ENCODE measurements around the gene ATG4C. TPM values are rescaled to one million over a fixed set of nuclear protein-coding genes. Genes with fewer than 3 reads are reported as not detected.
A peak's percentile ranks its signal among the peaks of the same experiment; 100 is the strongest.

Gene ATG4C
- total and polyA plus RNA-seq, 2 of the 4 experiments (the other 2 are of a cell fraction) = 4.7 to 7.2 TPM

DNA sequence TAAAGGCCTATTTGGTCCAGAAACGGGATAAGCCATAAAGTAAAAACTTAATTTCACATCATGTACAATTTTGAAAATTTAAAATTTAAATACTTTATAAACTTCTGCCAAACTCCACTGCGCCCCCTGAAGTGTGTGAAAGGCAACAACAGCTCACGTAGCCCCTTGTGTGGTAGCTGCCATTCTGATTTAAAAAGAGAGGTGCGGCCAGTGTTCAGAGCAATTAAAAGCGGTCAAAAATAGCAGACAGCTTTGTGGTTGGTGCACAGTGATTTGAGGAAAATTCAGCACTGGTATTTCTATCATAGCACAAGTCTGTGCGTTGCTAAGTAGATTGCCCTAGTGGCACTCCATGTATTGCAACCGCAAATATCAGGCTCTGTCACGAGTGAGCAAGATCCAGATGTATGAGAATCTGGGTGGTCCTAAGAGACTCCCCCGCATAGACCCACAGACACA is 122.5 kb downstream of the ATG4C start:
- dilution Hi-C loops (cut with HindIII; ENCODE audit: low sequenced_read_pairs, unreplicated experiment) = no loop called here
- Histone ChIP-seq H3K4me2 (ENCODE audit: low read depth, low read length) (no peak overlapping the region), H4K5ac (ENCODE audit: low read depth, low read length) (no peak overlapping the region), H3K4me3 (ENCODE audit: insufficient read depth, low read depth, low read length) (no peak overlapping the region), H3K9me1 (ENCODE audit: insufficient read depth, low read length) (no peaks in the 10 kb centered on the region), H3K56ac (ENCODE audit: extremely low read depth, insufficient read depth, low read length) (no peak overlapping the region), H4K91ac (ENCODE audit: insufficient read depth, low read depth, low read length) (no peak overlapping the region), H2AK5ac (ENCODE audit: low read depth, low read length) (no peak overlapping the region), H2BK120ac (ENCODE audit: low read depth, low read length) (no peak overlapping the region), H2BK15ac (ENCODE audit: low read depth, low read length) (no peak overlapping the region), H2AK9ac (replicated peaks; ENCODE audit: low read depth, low read length, poor library complexity) (no peak overlapping the region), H3K4ac (ENCODE audit: low read depth, low read length) (no peak overlapping the region), H3K79me1 (ENCODE audit: low read depth in 1 of 2, low read length in 2 of 2) (no peaks in the 10 kb centered on the region), H2BK20ac (ENCODE audit: low read depth, low read length) (no peak overlapping the region), H4K8ac (ENCODE audit: low read depth in 2 of 2, low read length in 2 of 2) (no peak overlapping the region), H3K36me3 (ENCODE audit: control insufficient read depth, insufficient read depth, low read length) (no peaks in the 10 kb centered on the region), H3K4me1 (ENCODE audit: control insufficient read depth, insufficient read depth, low read length) (no peaks in the 10 kb centered on the region), H3K18ac (ENCODE audit: low read depth, low read length) (no peak overlapping the region), H3K27me3 (ENCODE audit: control insufficient read depth, insufficient read depth, low read length) (peaks cover 4% of the 10 kb centered on the region), H3K9ac (ENCODE audit: low read depth, low read length) (no peak overlapping the region), H3K27ac (ENCODE audit: insufficient read depth, low read length) (no peak overlapping the region), H3K23ac (ENCODE audit: low read depth, low read length) (no peak overlapping the region), H2BK5ac (ENCODE audit: low read depth, low read length, poor library complexity, severe bottlenecking) (no peak overlapping the region), H4K20me1 (ENCODE audit: insufficient read depth, low read length) (no peaks in the 10 kb centered on the region), H3K9me3 (ENCODE audit: control insufficient read depth, insufficient read depth, low read length) (no peaks in the 10 kb centered on the region), H3K14ac (replicated peaks; ENCODE audit: low read depth, low read length) (no peak overlapping the region), H2AFZ (replicated peaks; ENCODE audit: low read length, poor library complexity) (peak overlapping the region; percentile 40)
- DNase-seq (peak; percentile 11), ATAC-seq (ENCODE audit: low read depth) (peak; percentile 21; the same call in 1 of the 2 replicates)
- intact Hi-C loops (cut with micrococcal nuclease) = loop anchor here (1.0 kb wide), 1 partner anchor 65 kb away; no protein-coding TSS in a partner anchor
- CTCF ChIA-PET = interaction anchor here (0.7 to 2.8 kb wide), 8 partner anchors 11 to 65 kb away, joined by 3 to 8 read pairs (median 4); no protein-coding TSS in a partner anchor
- POLR2A ChIA-PET (ENCODE audit: unreplicated experiment) = no interaction called here
- TF ChIP-seq RCOR1 (IDR thresholded peaks at IDR 0.05; ENCODE audit: insufficient replicate concordance, low read length) (no peak), SMC3 (IDR thresholded peaks at IDR 0.05; ENCODE audit: low read depth, low read length) (peak; percentile 30; the same call in 1 of the 2 replicates)
- TF ChIP-seq, protein P1, sequence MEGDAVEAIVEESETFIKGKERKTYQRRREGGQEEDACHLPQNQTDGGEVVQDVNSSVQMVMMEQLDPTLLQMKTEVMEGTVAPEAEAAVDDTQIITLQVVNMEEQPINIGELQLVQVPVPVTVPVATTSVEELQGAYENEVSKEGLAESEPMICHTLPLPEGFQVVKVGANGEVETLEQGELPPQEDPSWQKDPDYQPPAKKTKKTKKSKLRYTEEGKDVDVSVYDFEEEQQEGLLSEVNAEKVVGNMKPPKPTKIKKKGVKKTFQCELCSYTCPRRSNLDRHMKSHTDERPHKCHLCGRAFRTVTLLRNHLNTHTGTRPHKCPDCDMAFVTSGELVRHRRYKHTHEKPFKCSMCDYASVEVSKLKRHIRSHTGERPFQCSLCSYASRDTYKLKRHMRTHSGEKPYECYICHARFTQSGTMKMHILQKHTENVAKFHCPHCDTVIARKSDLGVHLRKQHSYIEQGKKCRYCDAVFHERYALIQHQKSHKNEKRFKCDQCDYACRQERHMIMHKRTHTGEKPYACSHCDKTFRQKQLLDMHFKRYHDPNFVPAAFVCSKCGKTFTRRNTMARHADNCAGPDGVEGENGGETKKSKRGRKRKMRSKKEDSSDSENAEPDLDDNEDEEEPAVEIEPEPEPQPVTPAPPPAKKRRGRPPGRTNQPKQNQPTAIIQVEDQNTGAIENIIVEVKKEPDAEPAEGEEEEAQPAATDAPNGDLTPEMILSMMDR (conservative IDR thresholded peaks at IDR 0.05; ENCODE audit: low read depth, low read length) = peak; percentile 47
- WGBS, 2 experiments (ENCODE audit: extremely low coverage in 2 of 2, insufficient read length in 1 of 2) = no CpG with 5 or more reads among the region's 9 CpGs
- in situ Hi-C loops (cut with MboI; ENCODE audit: low sequenced_read_pairs) = no loop called here
- BruUV-seq (replicated peaks) = no TSS peak

Measured in IMR-90 (cell line).